Measurements from ENCODE around the gene EFNA4.
"Not testable (repeated sequence)": the region's sequence is repeated elsewhere in the genome, so short reads cannot be mapped to it uniquely, and the experiment has no call there.

EFNA4 gene

GRCh38 chr1:155110826-155111225, 47.3 kb downstream of the EFNA4 start:
- FAIRE-seq (no peak), DNase-seq (ENCODE audit: insufficient read length, low spot score) (no peak)
- TF ChIP-seq POLR2A (IDR thresholded peaks at IDR 0.05; ENCODE audit: low read depth, low read length), result no peak

DNA sequence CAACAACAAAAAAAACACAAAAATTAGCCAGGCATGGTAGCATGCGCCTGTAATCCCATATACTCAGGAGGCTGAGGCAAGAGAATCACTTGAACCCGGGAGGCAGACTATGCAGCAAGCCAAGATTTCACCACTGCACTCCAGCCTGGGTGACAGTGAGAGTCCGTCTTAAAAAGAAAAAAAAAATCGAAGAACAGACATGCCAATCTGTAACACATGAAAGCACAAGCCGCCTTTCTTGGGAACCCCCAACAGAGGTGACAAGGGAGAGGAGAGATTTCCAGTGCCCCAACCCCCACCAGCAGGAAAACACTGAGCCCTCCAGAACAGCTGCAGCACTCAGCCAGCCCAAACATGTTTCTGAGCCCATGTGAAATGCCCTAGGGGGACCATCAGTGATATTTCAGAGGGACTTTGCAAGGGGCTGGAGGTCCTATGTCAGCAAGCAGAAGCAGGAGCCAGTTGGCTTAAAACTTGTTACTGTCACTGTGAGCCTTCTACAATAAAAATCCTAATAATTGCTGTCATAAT, 50.0 kb downstream of the EFNA4 start:
- DNase-seq (ENCODE audit: insufficient read length, low spot score), result no peak
- TF ChIP-seq POLR2A (IDR thresholded peaks at IDR 0.05; ENCODE audit: low read depth, low read length), result no peak
- no peak for FAIRE-seq

- DNase-seq (ENCODE audit: insufficient read length, low spot score) (no peak), FAIRE-seq (no peak)
- TF ChIP-seq POLR2A (IDR thresholded peaks at IDR 0.05; ENCODE audit: low read depth, low read length), result no peak
These were observed 52.7 kb downstream of the EFNA4 start for GRCh38 chr1:155116113-155116764.

DNA sequence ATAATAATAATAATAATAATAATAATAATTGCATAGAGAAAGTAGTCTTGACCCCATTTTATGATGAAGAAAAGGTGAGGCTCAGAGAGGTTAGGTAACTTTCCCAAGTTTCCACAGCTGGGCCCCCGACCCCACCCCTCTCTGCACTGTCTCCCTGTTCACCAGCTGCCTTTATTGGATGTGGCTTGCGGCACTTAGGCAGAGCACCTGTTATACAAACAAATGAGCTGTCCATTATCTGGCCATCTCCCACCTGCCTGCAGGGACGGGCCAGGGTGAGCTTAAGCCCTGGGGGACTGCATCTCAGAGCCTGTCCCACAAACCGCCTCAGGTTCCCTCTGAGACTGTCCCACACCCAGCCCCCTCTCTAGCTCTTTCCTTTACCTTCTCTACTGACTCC, 54.1 kb downstream of the EFNA4 start:
- FAIRE-seq (no peak), DNase-seq (ENCODE audit: insufficient read length, low spot score) (no peak)
- TF ChIP-seq POLR2A (IDR thresholded peaks at IDR 0.05; ENCODE audit: low read depth, low read length), result no peak

GRCh38 chr1:155118090-155118489, 54.5 kb downstream of the EFNA4 start:
- not testable (repeated sequence) for DNase-seq (ENCODE audit: insufficient read length, low spot score); FAIRE-seq
